OCI-LY1 (cell line): ENCODE data around the gene MED22.
"Not testable (repeated sequence)": the region's sequence is repeated elsewhere in the genome, so short reads cannot be mapped to it uniquely, and the experiment has no call there.

Experiments used
- H2AFZ ChIP-seq: fragments of 200-600 bp; sonication (generic), shearing (Covaris generic); 2 replicates; pipeline ENCODE4 v1.6.0; 2014; ENCODE audit warnings: antibody characterized with exemption, mild to moderate bottlenecking, low read length
- H3F3A ChIP-seq: fragments of 200-600 bp; sonication (generic), shearing (Covaris generic); 2 replicates; pipeline ENCODE4 v1.6.0; 2014; ENCODE audit warnings: mild to moderate bottlenecking, antibody characterized with exemption, low read length, moderate library complexity; ENCODE audit not compliant: insufficient read depth
- H3K27ac ChIP-seq: fragments of 200-600 bp; sonication (generic); 2 replicates; pipeline ENCODE4 v1.5.1; 2014; ENCODE audit warnings: low read length, mixed run types, mild to moderate bottlenecking, low read depth; ENCODE audit not compliant: poor library complexity, severe bottlenecking
- H3K27me3 ChIP-seq: fragments of 200-600 bp; sonication (generic); 2 replicates; pipeline ENCODE4 v1.6.0; 2014; ENCODE audit warnings: antibody characterized with exemption, mild to moderate bottlenecking, low read length, moderate library complexity; ENCODE audit not compliant: insufficient read depth
- H3K36me3 ChIP-seq: fragments of 200-600 bp; sonication (generic); 2 replicates; pipeline ENCODE4 v1.6.1; 2014; ENCODE audit warnings: mild to moderate bottlenecking, antibody characterized with exemption, low read length, moderate library complexity, mixed read lengths; ENCODE audit not compliant: insufficient read depth
- H3K4me1 ChIP-seq: fragments of 200-600 bp; sonication (generic); 2 replicates; pipeline ENCODE4 v1.5.1; 2014; ENCODE audit warnings: mild to moderate bottlenecking, low read length, moderate library complexity; ENCODE audit not compliant: insufficient read depth, severe bottlenecking
- H3K4me2 ChIP-seq: fragments of 200-600 bp; sonication (generic), shearing (Covaris generic); 2 replicates; pipeline ENCODE4 v1.6.1; 2014; ENCODE audit warnings: low read length
- H3K4me3 ChIP-seq: fragments of 200-600 bp; sonication (generic); 2 replicates; pipeline ENCODE4 v1.5.1; 2014; ENCODE audit warnings: low read length, low read depth, mild to moderate bottlenecking, mixed read lengths; ENCODE audit not compliant: poor library complexity, severe bottlenecking
- H3K79me2 ChIP-seq: fragments of 200-600 bp; shearing (Covaris generic); 2 replicates; pipeline ENCODE4 v1.6.1; 2016; ENCODE audit warnings: mixed run types, low read length, mixed read lengths; ENCODE audit not compliant: insufficient read depth
- H3K9ac ChIP-seq: fragments of 200-600 bp; sonication (generic), shearing (Covaris generic); 2 replicates; pipeline ENCODE4 v1.6.1; 2014; ENCODE audit warnings: mild to moderate bottlenecking, low read length, mixed read lengths
- H3K9me2 ChIP-seq: fragments of 200-600 bp; sonication (generic), shearing (Covaris generic); 2 replicates; pipeline ENCODE4 v1.6.1; 2014; ENCODE audit warnings: low read depth, mild to moderate bottlenecking, low read length, mixed read lengths
- H3K9me3 ChIP-seq: fragments of 200-600 bp; shearing (Covaris generic); 2 replicates; pipeline ENCODE4 v1.6.1; 2014; ENCODE audit warnings: low read length, mixed read lengths
- H4K20me1 ChIP-seq: fragments of 200-600 bp; sonication (generic), shearing (Covaris generic); 2 replicates; pipeline ENCODE4 v1.6.0; 2016; ENCODE audit warnings: mild to moderate bottlenecking, low read length; ENCODE audit not compliant: insufficient read depth
- CTCF ChIP-seq: fragments of 200-600 bp; sonication (generic), shearing (Covaris generic); IDR thresholded peaks from 2 replicates; pipeline ENCODE4 v1.5.1; 2017; ENCODE audit warnings: mild to moderate bottlenecking, antibody characterized with exemption, low read length, moderate library complexity, mixed read lengths
- EZH2 ChIP-seq: fragments of 200-600 bp; sonication (generic), shearing (Covaris generic); IDR thresholded peaks from 2 replicates; pipeline ENCODE4 v1.8.0; 2017; ENCODE audit warnings: borderline replicate concordance, mixed run types, mild to moderate bottlenecking, antibody characterized with exemption, low read length, moderate library complexity, mixed read lengths

The MED22 gene

GRCh38 chr9:133340256-133340655 is 7.7 kb downstream of the MED22 start:
- Histone ChIP-seq H4K20me1 (no peaks in the 10 kb centered on the region), H2AFZ (no peak overlapping the region)

GRCh38 chr9:133339641-133340040 is 8.3 kb downstream of the MED22 start:
- peaks cover 62% of the 10 kb centered on the region for H3K36me3 ChIP-seq
- no peak overlapping the region for H3K27ac ChIP-seq

More at GRCh38 chr9:133340256-133340655, 7.7 kb downstream of the MED22 start:
- Histone ChIP-seq H3K27ac (peak overlapping the region; percentile 44), H3K4me1 (peaks cover 23% of the 10 kb centered on the region), H3K79me2 (peaks cover 5% of the 10 kb centered on the region), H3K9me2 (no peaks in the 10 kb centered on the region), H3K9ac (no peak overlapping the region; the same call in 1 of the 2 replicates), H3F3A (no peaks in the 10 kb centered on the region), H3K9me3 (no peaks in the 10 kb centered on the region), H3K4me2 (peak overlapping the region; percentile 25; the same call in 1 of the 2 replicates), H3K36me3 (peaks cover 66% of the 10 kb centered on the region), H3K4me3 (no peak overlapping the region), H3K27me3 (no peaks in the 10 kb centered on the region)
- TF ChIP-seq EZH2 (no peak), CTCF (no peak)

GRCh38 chr9:133335924-133336811 is 11.8 kb downstream of the MED22 start, which contains the start of gene SURF6:
Gene SURF6 (minus strand): TSS chr9:133336188. CDS start chr9:133336132, 56 bp downstream.
- H3F3A ChIP-seq: 0 out of 2 replicates have a peak, but pooled peaks cover 2% of the 10 kb centered on the region
- H2AFZ ChIP-seq: no peak within 1 kb of the TSS
- H3K79me2 ChIP-seq: peaks cover 13% of the 10 kb centered on the region
- peak within 1 kb of the TSS; percentile 82 for H3K9ac ChIP-seq
- no peaks in the 10 kb centered on the region for H3K9me2 ChIP-seq
- peaks cover 34% of the 10 kb centered on the region for H3K4me1 ChIP-seq
- no peaks in the 10 kb centered on the region for H3K9me3 ChIP-seq
- TF ChIP-seq CTCF: no peak
- TF ChIP-seq EZH2: no peak
- H3K36me3 ChIP-seq: peaks cover 65% of the 10 kb centered on the region
- no peaks in the 10 kb centered on the region for H3K27me3 ChIP-seq
- no peaks in the 10 kb centered on the region for H4K20me1 ChIP-seq
- H3K27ac ChIP-seq: peak within 1 kb of the TSS; percentile 49
- peak within 1 kb of the TSS; percentile 76 for H3K4me2 ChIP-seq
- peak within 1 kb of the TSS; percentile 86 for H3K4me3 ChIP-seq

More at GRCh38 chr9:133339641-133340040, 8.3 kb downstream of the MED22 start:
- Histone ChIP-seq H3K79me2 (peaks cover 12% of the 10 kb centered on the region), H3K4me2 (no peak overlapping the region), H4K20me1 (no peaks in the 10 kb centered on the region), H3K4me3 (no peak overlapping the region), H3K9ac (no peak overlapping the region), H3K27me3 (no peaks in the 10 kb centered on the region), H3K9me3 (no peaks in the 10 kb centered on the region), H3K4me1 (peaks cover 29% of the 10 kb centered on the region), H3K9me2 (no peaks in the 10 kb centered on the region), H2AFZ (no peak overlapping the region), H3F3A (no peaks in the 10 kb centered on the region)
- TF ChIP-seq CTCF (no peak), EZH2 (no peak)

GRCh38 chr9:133334888-133335287 is 13.0 kb downstream of the MED22 start:
- not testable (repeated sequence) for H4K20me1 ChIP-seq, H3K9me3 ChIP-seq, H3K9me2 ChIP-seq, H3K27me3 ChIP-seq, H3K27ac ChIP-seq, H3F3A ChIP-seq, H2AFZ ChIP-seq
- Histone ChIP-seq H3K4me2 (peak overlapping the region; percentile 76), H3K4me1 (peaks cover 23% of the 10 kb centered on the region), H3K4me3 (peak overlapping the region; percentile 86), H3K9ac (peak overlapping the region; percentile 82), H3K79me2 (peaks cover 13% of the 10 kb centered on the region), H3K36me3 (peaks cover 65% of the 10 kb centered on the region)
